Frontal cortex (tissue), 4 donors: ENCODE measurements around the gene EPS8L1. TPM values are rescaled to one million over a fixed set of nuclear protein-coding genes. Genes with fewer than 3 reads are reported as not detected.
"Not testable (repeated sequence)": the region's sequence is repeated elsewhere in the genome, so short reads cannot be mapped to it uniquely, and the experiment has no call there.

Experiments used
- DNase-seq, 2 donors: peaks; one replicate each; pipeline ENCODE4 v3.0.0; 2012; ENCODE audit warnings: low spot score in 2 of 2
- FAIRE-seq: peaks from 2 replicates; lab custom pipeline; 2012; peaks lifted over from hg19 to GRCh38; lab: Jason Lieb, UNC
- total RNA-seq: library from RNA; depleted of rRNA; stranded (reverse); fragments of >200 nt; gene quantifications from one replicate; pipeline ENCODE4 v1.2.3, GENCODE V29; 2014
- donor health status: control.
- donor health status: control.
- donor health status: control.

The EPS8L1 gene
- total RNA-seq, result 2.9 TPM

DNA sequence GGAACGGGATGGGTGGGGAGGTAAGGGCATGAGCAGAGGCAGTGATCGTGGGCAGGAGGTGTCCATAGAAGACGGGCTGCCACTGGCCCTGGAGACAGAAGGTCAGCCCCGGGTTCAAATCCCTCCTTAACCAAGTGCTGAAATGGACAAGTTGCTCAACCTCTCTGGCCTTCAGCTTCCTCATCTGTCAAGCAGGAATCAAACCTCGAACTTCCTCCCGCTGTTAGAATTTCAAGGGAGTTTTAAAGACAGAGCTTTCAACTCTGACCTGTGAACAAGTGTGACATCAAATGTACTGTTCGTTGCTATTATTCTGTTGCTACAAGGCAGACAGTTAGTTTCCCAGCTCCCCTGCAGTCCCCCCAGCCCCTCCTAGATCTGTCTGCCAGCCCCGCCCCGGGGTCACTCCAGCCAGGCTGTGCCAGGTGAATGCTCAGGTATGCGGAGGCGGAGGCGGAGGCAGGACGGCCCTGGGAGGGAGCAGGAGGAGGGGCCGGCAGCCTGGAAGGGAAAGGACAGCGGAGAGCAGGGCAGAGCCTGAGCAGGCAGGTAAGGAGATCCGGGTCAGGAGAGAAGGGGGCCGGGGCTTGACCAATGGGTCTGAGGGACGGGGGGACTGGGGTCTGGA lies at the start of gene EPS8L1:
Gene EPS8L1 (plus strand): TSS at position 499 of the 628 bp plus-strand sequence. CDS start 576 bp downstream, outside the sequence.
- no peak for DNase-seq
- FAIRE-seq, result no peak

DNA sequence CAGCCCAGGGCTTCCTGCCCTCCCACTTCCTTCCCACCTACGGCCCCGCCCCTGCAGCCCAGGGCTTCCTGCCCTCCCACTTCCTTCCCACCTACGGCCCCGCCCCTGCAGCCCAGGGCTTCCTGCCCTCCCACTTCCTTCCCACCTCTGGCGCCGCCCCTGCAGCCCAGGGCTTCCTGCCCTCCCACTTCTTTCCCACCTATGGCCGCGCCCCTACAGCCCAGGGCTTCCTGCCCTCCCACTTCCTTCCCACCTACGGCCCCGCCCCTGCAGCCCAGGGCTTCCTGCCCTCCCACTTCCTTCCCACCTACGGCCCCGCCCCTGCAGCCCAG lies 48.6 kb upstream of the EPS8L1 start:
- DNase-seq, FAIRE-seq: not testable (repeated sequence)

DNA sequence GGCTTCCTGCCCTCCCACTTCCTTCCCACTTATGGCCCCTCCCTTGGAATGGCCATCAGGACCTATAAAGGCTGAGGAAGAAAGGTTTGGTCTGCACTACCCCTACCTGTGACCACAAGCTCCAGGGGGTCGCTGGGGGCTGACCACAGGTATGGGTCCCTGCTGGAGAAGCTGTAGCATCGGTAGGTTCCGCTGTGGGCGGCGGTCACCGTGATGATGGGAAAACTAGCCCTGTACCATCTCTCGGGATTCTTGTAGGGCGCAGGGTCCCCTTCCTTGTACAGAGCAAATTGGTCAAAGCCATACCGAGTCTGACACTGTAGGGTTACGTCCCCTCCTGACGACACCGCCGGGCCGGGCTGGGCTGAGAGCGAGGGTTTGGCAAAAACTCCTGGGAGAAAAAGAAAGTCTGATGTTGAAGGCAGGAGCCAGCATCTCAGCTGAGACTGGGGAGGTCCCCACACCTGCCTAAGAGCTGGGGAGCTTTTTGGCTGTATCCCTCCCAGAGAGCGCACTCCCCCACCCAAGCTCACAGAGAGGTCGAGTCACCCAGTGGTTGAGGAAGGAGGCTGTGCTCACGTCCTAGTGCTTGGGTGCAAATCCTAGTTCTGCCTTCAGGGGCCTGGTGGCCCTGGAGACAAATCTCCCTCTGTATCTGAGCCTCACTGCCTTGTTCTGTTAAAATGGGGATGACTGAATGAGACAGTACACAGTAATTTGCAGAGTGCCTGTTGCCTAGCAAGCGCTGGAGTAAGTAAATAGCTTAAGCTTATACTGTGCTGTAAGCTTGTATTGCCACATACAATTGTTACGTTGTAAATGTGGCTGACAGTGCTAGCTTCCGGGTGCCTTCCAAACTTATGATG lies 48.0 kb upstream of the EPS8L1 start:
- FAIRE-seq, result no peak
- DNase-seq, result no peak

DNA sequence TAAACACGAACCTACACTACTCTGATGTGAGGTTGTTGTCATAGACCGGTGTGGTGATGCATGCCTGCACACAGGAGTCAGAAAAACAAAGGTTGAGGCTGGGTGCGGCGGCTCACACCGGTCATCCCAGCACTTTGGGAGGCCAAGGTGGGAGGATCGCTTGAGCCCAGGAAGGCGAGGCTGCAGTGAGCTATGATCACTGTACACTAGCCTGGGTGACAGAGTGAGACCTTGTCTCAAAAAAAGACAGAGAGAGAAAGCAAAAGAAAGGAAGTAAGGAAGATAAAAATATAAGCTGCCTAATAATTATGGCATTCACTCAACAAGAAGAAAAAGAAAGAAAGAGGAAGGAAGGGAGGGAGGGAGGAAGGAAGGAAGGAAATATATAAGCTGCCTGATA lies 46.9 kb upstream of the EPS8L1 start:
- no peak for FAIRE-seq
- no peak for DNase-seq

DNA sequence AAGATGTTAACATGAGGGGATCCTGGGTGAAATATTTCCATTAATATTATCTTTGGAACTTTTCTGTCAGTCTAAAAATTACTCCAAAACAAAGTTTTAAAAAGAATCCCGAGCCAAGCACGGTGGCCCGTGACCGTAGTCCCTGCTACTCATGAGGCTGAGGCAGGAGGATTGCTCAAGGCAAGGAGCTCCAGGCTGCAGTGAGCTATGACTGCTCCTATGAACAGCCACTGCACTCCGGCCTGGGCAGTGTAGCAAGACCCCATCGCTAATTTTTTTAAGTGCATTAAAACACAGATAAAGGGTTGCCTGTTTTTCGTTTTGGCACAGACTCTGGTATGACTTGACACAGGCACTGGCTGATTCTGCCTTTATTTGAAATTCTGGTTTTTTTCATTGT lies 44.5 kb upstream of the EPS8L1 start:
- FAIRE-seq (no peak), DNase-seq (no peak)

DNA sequence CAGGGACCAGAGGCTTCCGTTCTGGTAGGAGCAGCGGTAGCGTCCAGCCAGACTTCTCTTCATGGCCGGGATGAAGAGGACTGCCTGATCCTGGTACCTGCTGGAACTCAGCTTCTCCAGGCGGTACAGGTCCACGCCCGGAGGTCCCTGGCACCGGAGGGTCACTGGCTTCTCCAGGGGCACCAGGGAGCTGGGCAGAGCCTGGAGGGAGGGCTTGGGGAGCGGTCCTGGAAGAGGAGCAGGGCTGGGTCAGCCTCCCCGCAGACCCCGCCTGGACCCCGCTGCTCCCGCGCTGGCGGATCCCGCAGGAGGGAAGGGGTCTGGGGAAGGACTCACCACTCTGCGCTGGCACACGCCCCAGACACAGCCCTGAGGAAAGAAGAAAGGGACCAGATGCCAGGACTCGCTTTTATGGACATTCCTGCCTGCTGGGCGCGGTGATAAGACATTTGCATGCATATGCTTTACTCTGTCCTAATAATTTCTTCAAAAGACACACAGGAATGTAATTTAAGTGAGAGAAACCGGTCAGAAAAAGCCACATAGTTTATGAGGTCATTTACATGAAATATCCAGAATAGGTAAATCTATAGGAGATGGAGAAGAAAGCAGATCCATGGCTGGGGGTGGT lies 43.4 kb upstream of the EPS8L1 start:
- no peak for DNase-seq
- FAIRE-seq, result no peak

DNA sequence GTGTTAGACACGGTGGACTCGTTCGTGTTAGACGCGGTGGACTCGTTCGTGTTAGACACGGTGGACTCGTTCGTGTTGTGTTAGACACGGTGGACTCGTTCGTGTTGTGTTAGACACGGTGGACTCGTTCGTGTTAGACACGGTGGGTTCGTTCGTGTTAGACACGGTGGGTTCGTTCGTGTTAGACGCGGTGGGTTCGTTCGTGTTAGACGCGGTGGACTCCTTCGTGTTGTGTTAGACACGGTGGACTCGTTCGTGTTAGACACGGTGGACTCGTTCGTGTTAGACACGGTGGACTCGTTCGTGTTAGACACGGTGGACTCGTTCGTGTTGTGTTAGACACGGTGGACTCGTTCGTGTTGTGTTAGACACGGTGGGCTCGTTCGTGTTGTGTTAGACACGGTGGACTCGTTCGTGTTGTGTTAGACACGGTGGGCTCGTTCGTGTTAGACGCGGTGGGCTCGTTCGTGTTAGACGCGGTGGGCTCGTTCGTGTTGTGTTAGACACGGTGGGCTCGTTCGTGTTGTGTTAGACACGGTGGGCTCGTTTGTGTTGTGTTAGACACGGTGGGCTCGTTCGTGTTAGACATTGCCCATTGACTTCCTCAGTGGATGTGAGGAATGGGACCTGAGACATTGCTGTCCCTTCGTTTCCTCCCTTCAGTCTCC lies 42.6 kb upstream of the EPS8L1 start:
- FAIRE-seq, DNase-seq: not testable (repeated sequence)

DNA sequence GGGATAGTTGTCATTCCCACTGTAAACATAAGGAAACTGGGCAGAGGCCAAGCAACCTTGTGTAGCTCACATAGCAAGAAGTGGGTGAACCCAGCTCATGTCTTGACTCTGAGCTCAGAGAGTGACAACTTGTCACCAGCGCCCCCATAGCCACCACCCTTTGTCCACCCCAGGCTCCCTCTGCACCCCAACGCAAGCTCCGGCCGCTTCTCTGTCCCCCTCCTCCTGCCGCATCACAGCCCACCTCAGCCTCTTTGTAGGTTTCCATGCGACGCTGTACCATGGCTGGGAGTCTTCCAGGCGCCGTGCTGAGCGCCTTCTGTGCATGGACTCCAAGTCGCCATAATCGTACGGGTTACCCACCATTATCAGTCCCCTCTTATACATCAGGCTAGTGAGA lies 40.9 kb upstream of the EPS8L1 start:
- DNase-seq (no peak), FAIRE-seq (no peak)

DNA sequence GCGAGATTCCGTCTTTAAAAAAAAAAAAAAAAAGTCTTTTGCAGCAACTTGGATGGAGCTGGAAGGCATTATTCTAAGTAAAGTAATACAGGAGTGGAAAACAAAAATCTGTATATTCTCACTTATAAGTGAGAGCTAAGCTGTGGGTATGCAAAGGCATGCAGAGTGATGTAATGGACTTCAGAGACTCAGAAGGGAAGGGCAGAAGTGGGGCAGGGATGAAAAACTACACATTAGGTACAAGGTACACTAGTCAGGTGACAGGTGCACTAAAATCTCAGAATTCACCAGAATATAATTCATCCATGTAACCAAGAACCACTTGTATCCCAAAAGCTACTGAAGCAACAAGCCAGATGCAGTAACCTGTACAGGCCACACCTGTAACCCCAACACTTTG lies 39.6 kb upstream of the EPS8L1 start:
- FAIRE-seq, result no peak
- no peak for DNase-seq

DNA sequence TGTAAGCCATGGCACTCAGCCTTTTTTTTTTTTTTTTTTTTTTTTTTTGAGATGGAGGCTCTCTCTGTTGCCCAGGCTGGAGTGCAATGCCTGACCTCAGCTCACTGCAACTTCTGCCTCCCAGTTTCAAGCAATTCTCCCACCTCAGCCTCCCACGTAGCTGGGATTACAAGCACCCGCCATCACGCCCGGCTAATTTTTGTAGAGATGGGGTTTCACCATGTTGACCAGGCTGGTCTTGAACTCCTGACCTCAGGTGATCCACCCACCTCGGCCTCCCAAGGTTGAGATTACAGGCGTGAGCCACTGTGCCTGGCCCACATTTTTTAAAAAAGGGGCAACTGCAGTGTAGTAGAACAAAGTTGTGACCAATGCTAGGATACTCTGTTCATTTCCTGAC lies 38.1 kb upstream of the EPS8L1 start:
- not testable (repeated sequence) for DNase-seq, FAIRE-seq

DNA sequence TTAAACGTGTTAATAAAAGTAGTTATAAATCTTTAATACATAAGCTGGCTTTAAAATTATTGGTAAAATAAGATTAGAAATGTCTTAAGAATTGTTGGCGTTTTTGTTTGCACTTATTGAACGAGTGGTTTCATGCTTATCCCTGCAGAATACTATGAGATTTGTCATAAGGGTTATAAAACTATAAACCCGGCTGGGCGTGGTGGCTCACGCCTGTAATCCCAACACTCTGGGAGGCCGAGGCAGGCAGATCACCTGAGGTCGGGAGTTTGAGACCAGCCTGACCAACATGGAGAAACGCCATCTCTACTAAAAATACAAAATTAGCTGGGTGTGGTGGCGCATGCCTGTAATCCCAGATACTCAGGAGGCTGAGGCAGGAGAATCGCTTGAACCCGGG lies 35.0 kb upstream of the EPS8L1 start:
- FAIRE-seq, DNase-seq: not testable (repeated sequence)

DNA sequence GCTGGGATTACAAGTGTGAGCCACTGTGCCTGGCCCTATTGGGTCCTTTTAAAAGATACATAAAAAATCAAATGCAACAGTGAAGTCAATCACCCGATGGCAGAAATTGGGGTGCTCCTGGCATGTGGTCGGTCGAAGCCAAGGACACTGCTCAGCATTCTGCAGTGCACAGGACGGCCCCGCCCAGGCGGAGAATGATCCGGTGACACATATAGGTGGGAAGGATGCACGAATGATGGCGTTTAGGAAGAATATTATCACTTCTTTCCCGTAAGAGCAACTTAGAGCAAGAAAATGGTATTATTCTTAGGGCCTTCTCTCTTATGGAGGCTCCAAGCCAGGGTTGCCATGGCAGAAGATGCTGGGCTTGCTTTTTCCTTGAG lies 34.4 kb upstream of the EPS8L1 start:
- no peak for FAIRE-seq
- no peak for DNase-seq

DNA sequence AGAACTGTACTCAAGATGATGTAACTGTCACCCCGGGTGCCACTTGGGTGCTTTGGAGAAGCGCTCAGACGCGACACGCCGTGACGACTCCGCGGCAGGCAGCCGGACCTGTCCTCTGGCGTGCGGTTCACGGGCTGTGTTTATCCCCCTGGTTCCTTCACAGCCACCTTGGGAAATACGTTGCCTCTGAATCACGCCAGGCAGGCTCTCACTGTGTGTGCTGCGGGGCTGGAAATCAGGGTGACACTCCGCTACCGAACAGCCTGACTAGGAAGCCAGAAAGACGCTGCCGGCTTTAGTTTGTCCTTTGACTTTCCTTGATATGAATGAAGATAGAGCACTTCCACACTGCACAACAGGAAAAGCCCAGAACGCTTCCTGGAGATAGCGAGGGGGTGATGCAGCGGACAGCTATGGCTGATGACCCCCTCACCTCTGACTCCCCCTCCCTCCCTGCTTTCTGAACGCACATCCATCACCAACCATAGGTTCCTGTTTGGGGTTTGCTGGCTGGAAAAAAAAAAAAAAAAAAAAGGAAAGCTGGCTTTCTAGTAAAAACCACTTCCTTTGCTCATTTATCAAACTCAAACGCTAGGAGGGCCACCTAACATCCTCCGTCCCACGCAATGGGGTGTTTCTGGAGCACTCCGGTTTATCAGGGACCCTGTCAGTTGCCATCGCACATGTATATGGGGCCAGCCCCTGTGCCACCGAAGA lies 33.9 kb upstream of the EPS8L1 start:
- DNase-seq, result no peak
- FAIRE-seq, result no peak

DNA sequence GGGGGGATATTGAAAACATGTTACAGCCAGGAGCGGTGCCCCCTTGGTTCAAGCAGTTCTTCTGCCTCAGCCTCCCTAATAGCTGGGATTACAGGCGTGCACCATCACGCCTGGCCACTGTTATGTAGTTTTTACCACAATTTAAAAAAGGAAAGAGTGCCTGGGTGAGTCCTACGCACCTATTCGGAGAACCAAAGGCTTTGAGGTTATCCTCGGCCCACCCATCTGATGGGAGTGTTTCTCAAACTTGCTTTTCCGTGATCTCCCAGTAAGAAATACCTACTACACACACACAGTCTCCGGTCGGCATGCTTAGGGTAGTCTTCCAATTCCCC lies 33.4 kb upstream of the EPS8L1 start:
- DNase-seq (no peak), FAIRE-seq (no peak)

DNA sequence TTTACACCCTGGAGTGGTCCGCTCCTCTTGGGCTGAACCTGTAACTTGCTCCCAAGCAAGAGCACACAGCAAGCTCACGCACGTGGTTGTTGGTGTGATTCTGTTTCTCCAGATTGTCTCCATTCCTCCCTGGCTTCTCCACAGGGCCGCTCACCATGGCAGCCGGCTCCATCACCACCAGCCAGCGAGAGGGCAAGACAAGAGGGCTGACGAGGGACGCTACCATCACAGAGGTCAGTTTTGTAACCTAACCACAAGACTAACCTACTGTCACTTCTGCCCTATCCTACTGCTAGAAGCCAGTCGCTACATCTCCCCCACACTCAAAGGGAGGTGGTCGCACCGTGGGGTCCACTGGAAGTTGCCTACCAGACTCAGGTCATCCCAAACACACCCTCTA lies 33.0 kb upstream of the EPS8L1 start:
- no peak for DNase-seq
- FAIRE-seq, result no peak

DNA sequence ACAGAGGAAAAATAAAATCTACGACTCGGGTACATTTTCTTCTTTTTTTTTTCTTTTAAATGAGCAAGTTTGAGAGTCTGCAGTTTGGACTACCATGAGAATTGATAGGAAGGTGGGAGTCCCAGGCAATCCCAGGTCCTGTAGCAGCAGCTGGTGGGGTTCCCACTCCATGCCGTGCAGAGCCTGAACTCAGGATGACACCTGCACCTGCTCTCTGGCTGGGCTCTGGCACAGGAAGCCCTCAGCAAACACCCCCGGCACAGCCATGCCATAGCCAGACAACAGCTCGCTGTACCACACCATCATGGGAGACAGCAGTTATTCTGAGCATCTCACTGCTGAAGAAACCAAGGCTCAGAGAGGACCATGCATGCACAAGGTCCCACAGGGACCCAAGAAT lies 31.4 kb upstream of the EPS8L1 start:
- DNase-seq (no peak), FAIRE-seq (no peak)

DNA sequence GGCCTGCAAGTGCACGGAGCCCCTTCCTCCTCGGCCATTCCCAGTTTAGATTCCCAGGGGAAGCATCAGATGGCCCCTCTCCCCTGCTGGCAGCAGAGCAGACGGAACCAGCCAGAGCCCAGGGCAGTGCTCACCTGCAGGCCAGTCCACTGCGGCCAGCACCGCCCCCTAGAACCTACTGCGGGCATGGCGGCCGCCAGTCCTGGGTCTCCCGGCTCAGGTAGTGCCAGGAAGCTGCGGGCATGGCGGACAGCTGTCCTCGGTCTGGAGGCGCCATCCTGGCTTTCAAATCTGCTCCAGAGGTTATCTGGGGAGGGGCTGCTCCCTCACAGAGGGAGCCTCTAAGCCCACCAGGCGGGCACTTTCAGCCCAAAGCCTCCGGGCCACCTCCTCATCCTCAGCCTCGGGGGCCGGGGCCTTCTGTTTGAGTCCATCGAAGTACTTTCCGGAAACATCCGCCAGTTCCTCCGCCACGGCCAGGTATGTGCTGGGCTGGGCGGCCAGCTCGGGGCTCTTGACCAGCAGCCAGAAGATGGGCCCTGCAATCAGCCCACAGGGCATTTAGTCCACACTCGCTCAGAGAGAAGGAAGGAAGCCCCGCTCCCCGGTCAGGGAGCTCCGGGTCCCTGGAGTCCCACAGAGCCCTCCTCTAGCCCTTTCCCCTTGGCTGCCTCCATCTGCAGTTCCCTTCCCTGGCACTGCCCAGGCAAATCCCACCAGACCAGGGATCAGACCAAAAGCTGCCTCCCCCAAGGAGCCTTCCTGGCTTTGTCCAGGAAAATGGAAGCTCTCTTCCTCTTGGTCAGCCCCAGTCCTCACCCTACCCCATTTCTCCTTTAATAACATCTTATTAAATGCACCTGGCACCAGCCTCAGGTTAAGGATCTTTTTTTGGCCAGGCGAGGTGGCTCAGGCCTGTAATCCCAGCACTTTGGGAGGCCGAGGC lies 30.6 kb upstream of the EPS8L1 start:
- FAIRE-seq (no peak), DNase-seq (no peak)

DNA sequence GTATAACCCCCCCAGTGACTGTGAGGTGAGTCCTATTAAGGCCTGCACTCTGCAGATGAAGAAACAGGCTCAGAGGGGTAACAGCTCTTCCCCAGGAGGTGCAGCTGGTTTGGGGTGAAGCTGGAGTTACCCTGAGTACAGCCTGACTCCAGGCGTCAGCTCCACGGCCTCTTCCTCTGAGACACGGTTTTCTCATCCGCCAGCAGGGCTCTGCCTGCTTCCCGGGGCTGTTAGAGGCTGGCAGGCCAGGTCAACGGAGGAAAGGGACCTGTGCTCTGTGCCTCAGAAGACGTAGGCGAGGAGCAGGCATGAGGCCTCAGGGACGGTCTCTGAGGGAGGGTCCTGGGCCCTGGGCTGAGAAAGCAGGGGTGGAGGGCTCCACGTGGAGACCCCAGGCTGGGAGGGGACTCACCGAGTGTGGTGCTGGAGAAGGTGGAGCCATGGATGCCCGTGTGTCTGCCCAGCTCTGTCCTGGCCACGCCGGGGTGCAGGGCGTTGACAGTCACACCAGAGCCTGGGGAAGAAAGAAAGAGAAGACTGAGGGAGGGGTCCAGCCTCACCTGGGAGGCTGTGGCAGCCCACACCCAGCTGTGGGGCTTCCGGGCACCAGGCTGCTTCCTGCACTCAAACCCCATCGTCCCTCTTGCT lies 28.6 kb upstream of the EPS8L1 start:
- no peak for FAIRE-seq
- no peak for DNase-seq

DNA sequence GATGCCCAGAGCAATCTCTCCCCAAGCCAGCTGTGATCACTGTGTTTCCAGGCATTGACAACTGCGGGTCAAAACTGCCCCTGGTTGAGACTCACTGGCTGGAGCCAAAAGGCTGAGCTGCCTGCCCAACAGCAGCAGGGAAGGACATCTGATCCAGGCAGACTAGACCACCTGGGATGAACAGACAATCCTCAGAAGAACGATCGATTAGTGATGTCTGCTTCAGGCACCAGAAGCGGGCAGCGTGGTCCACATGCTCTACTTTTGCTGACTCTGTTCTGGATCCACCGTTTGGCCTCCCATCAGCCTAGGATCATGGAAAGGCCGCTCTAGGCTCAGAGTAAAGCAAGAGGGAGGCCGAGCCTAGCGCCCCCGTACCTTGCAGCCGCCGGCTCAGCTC lies 27.7 kb upstream of the EPS8L1 start:
- FAIRE-seq (no peak), DNase-seq (no peak)
